ENCODE measurements around the gene METTL15.
"Not testable (repeated sequence)": the region's sequence is repeated elsewhere in the genome, so short reads cannot be mapped to it uniquely, and the experiment has no call there.

The METTL15 gene

GRCh38 chr11:28107750-28108618 is at the start of gene METTL15, which contains the start of gene KIF18A:
METTL15 (plus strand) TSS chr11:28108388; CDS start chr11:28113335, 4,947 bp downstream.
KIF18A (minus strand) TSS chr11:28108156; CDS start chr11:28097947, 10,209 bp downstream.
- DNase-seq (ENCODE audit: low spot score): peak; percentile 95

- no peak for DNase-seq (ENCODE audit: low spot score)
Measured at GRCh38 chr11:28071305-28071704, 36.9 kb upstream of the METTL15 start.

- DNase-seq (ENCODE audit: low spot score): no peak
Measured at GRCh38 chr11:28072321-28072720, 35.9 kb upstream of the METTL15 start.

- no peak for DNase-seq (ENCODE audit: low spot score)
Measured at GRCh38 chr11:28077521-28077920, 30.7 kb upstream of the METTL15 start.

- no peak for DNase-seq (ENCODE audit: low spot score)
Measured at GRCh38 chr11:28083118-28083517, 25.1 kb upstream of the METTL15 start.

GRCh38 chr11:28086569-28086968 is 21.6 kb upstream of the METTL15 start:
- peak; percentile 2 for DNase-seq (ENCODE audit: low spot score)

GRCh38 chr11:28087192-28087591 is 21.0 kb upstream of the METTL15 start:
- not testable (repeated sequence) for DNase-seq (ENCODE audit: low spot score)

- not testable (repeated sequence) for DNase-seq (ENCODE audit: low spot score)
Measured at GRCh38 chr11:28087693-28088092, 20.5 kb upstream of the METTL15 start.

- no peak for DNase-seq (ENCODE audit: low spot score)
Measured at GRCh38 chr11:28089378-28089777, 18.8 kb upstream of the METTL15 start.

GRCh38 chr11:28090052-28090749 is 18.0 kb upstream of the METTL15 start:
- no peak for DNase-seq (ENCODE audit: low spot score)

- DNase-seq (ENCODE audit: low spot score): no peak
Measured at GRCh38 chr11:28092786-28093185, 15.4 kb upstream of the METTL15 start.

- DNase-seq (ENCODE audit: low spot score): no peak
Measured at GRCh38 chr11:28098257-28098656, 9.9 kb upstream of the METTL15 start.

GRCh38 chr11:28099715-28100114 is 8.5 kb upstream of the METTL15 start:
- no peak for DNase-seq (ENCODE audit: low spot score)

GRCh38 chr11:28100665-28101064 is 7.5 kb upstream of the METTL15 start:
- no peak for DNase-seq (ENCODE audit: low spot score)

- not testable (repeated sequence) for DNase-seq (ENCODE audit: low spot score)
Measured at GRCh38 chr11:28102300-28102699, 5.9 kb upstream of the METTL15 start.

- no peak for DNase-seq (ENCODE audit: low spot score)
Measured at GRCh38 chr11:28104425-28104824, 3.8 kb upstream of the METTL15 start.

GRCh38 chr11:28104984-28105383 is 3.2 kb upstream of the METTL15 start:
- no peak for DNase-seq (ENCODE audit: low spot score)

- DNase-seq (ENCODE audit: low spot score): no peak
Measured at GRCh38 chr11:28105869-28106268, 2.3 kb upstream of the METTL15 start.

GRCh38 chr11:28106353-28107043 is 1.7 kb upstream of the METTL15 start:
- DNase-seq (ENCODE audit: low spot score): no peak

GRCh38 chr11:28107191-28107749 is 918 bp upstream of the METTL15 start:
- DNase-seq (ENCODE audit: low spot score): peak; percentile 4

GRCh38 chr11:28108958-28109357 is 770 bp downstream of the METTL15 start:
- DNase-seq (ENCODE audit: low spot score): no peak
